AG04450 (cell line): ENCODE measurements around the gene ARHGAP22. TPM values are rescaled to one million over a fixed set of nuclear protein-coding genes. Genes with fewer than 3 reads are reported as not detected.
A peak's percentile ranks its signal among the peaks of the same experiment; 100 is the strongest.

Source experiments
- CTCF ChIA-PET: fragments of 300-600, 350-600 bp; formaldehyde crosslinking; extraction: SDS; loops from one replicate; lab custom pipeline; 2022; ENCODE audit warnings: antibody characterized with exemption, inconsistent platforms; lab: Charles Lee
- POLR2A ChIA-PET: fragments of 350-600 bp; formaldehyde crosslinking; extraction: SDS; loops from one replicate; lab custom pipeline; 2021; ENCODE audit warnings: antibody characterized with exemption, inconsistent platforms; lab: Yijun Ruan, JAX
- DNase-seq: peaks from one replicate; pipeline ENCODE4 v3.0.0-alpha.2; 2011; ENCODE audit warnings: low read depth, low spot score
- H3K27ac ChIP-seq: one replicate; pipeline ENCODE4 v1.5.1; 2012; ENCODE audit warnings: low read depth, low read length, control low read depth
- H3K27me3 ChIP-seq: one replicate; pipeline ENCODE4 v1.6.0; 2012; ENCODE audit warnings: low read length; ENCODE audit not compliant: control insufficient read depth, insufficient read depth
- H3K4me3 ChIP-seq: 2 replicates; pipeline ENCODE4 v1.5.1; 2011; ENCODE audit warnings: mild to moderate bottlenecking, low read depth, low read length, control low read depth
- H3K9me3 ChIP-seq: 2 replicates; pipeline ENCODE4 v1.5.1; 2012; ENCODE audit warnings: low read length; ENCODE audit not compliant: control insufficient read depth, insufficient read depth
- polyA plus RNA-seq: library from polyadenylated mRNA; depleted of rRNA; stranded (reverse); fragments of >200 nt; gene quantifications from 2 replicates; pipeline ENCODE4 v1.2.3, GENCODE V29; 2011
- TF ChIP-seq, protein P1 (sequence below): IDR thresholded peaks from 2 replicates; pipeline ENCODE4 v1.5.1; 2011; ENCODE audit warnings: low read depth, low read length, control low read depth, inconsistent platforms

The ARHGAP22 gene
- polyA plus RNA-seq, 1 experiment: 8.2 TPM

DNA sequence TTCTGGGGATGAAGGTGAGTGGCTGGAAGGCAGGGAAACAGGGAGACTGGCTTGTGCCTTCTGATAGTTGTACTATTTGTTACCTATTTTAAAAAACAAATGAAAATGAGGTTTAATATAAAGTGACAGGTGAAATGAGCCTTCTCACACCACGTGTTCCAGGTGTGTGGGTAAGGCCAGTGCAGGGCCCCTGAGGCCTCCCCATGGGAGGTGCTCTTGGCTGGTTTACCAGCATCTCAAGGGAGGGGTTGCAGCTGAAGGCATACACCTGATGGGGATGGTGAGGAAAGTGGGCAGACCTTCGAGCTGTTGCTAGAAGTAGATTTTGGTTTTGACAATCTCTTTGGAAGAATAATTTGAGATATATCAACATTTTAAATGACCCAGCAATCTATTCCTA lies 103.6 kb downstream of the ARHGAP22 start:
- H3K27ac ChIP-seq: no peak overlapping the region
- no peaks in the 10 kb centered on the region for H3K9me3 ChIP-seq
- ChIA-PET POLR2A (no interaction called here), CTCF (interaction anchor here (0.8 to 2.6 kb wide), 3 partner anchors 137 to 157 kb away, joined by 3 to 12 read pairs (median 4); no protein-coding TSS in a partner anchor)
- TF ChIP-seq, protein P1, sequence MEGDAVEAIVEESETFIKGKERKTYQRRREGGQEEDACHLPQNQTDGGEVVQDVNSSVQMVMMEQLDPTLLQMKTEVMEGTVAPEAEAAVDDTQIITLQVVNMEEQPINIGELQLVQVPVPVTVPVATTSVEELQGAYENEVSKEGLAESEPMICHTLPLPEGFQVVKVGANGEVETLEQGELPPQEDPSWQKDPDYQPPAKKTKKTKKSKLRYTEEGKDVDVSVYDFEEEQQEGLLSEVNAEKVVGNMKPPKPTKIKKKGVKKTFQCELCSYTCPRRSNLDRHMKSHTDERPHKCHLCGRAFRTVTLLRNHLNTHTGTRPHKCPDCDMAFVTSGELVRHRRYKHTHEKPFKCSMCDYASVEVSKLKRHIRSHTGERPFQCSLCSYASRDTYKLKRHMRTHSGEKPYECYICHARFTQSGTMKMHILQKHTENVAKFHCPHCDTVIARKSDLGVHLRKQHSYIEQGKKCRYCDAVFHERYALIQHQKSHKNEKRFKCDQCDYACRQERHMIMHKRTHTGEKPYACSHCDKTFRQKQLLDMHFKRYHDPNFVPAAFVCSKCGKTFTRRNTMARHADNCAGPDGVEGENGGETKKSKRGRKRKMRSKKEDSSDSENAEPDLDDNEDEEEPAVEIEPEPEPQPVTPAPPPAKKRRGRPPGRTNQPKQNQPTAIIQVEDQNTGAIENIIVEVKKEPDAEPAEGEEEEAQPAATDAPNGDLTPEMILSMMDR: no peak
- DNase-seq: no peak
- H3K4me3 ChIP-seq: no peak overlapping the region
- H3K27me3 ChIP-seq: no peaks in the 10 kb centered on the region

DNA sequence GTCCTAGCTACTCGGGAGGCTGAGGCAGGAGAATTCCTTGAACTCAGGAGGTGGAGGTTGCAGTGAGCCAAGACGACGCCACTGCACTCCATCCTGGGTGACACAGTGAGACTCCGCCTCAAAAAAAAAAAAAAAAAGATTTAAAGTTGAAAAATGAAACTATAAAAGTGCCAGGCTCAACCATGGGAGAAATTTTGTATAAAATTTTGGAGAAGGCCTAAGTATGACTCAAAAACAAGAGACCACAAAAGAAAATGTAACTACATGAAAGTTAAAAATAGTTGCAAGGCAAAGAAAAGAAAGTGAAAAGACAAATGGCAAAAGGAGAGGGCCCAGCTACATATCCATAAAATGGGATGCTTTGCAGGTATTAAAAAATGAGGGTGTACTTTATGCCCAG lies 104.1 kb downstream of the ARHGAP22 start:
- Histone ChIP-seq H3K27me3 (no peaks in the 10 kb centered on the region), H3K4me3 (no peak overlapping the region), H3K9me3 (no peaks in the 10 kb centered on the region), H3K27ac (no peak overlapping the region)
- DNase-seq: no peak
- TF ChIP-seq, protein P1: no peak
- CTCF ChIA-PET: interaction anchor here (0.5 to 2.6 kb wide), 2 partner anchors 155 to 1505 kb away, joined by 5 to 12 read pairs; no protein-coding TSS in a partner anchor
- POLR2A ChIA-PET: no interaction called here

DNA sequence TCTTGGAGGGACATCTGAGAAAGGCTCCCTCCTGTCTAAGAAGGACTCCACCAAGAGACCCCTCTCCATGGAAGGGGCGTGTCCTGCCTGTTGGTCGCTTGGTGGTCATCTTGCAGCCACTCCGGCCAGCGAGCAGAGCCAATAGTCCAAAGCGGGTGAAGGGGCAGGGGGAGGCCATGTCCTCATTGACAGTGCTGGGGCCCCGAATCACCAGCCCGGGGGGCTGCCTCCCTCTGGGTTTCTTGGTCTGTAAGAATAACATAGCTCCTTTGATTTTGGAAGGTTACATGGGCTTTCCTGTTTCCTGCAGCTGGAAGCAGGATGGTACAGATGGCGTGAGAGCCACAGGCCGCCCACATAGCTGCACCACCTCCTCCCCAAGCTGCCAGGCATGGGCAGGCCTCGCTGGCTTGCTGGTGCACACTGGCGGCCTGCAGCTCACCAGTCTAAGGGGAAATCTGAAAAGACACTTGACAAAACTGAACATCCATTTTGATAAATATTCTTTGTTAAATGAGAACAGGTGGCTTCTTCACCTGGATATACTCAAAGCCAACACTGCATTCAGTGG lies 105.8 kb downstream of the ARHGAP22 start:
- Histone ChIP-seq H3K27me3 (no peaks in the 10 kb centered on the region), H3K4me3 (no peak overlapping the region), H3K9me3 (no peaks in the 10 kb centered on the region), H3K27ac (no peak overlapping the region)
- TF ChIP-seq, protein P1: no peak
- POLR2A ChIA-PET: interaction anchor here (0.6 kb wide), 1 partner anchor 150 kb away, joined by 3 read pairs; no protein-coding TSS in a partner anchor
- CTCF ChIA-PET: interaction anchor here (1.4 kb wide), 1 partner anchor 157 kb away, joined by 4 read pairs; no protein-coding TSS in a partner anchor
- DNase-seq: no peak

DNA sequence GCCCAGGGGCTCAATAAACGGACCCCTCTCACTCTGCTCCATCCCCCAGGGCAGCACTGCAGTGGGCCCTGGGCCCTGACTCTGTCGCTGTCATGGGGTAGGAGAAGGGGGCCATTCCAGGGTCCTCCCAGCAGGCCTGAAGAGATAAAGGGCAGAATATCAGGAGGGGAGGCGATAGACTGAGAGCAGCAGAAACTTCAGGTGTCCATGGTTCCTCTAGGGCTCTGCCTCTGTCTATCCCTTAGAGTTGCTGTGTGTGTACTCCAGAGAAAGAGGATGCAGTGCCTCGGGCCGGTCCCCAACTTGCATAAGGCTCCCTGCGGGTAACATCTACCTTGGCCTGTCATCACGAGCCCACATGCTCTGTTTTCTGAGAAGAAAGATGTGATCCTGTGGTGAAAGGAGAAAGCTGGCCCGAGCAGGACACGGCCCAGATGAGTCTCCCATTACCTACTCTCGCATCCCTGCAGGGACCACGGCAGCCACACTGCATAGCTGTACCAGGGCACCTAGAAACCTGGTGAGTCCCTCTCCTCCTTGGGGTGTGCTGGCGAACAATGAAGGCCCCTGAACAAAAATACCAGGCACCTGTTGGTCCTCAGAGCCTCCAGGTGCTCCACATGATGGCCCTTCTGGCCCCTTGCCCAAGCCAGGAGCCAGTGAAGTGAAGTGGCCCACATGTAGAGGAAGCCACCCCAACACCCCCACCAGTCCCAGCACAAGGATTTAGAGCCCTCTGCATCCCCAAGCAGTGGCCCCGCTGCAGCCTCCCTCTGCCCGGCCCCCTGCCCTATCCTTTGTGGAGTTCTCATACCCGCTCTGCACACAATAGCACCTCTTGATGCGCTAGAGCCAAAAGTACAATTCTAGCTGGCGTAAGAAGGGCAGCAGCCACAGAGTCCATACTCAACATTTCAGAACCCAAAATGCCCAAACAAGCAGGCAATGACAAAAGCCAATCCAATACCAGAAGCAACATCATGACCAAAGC lies 106.8 kb downstream of the ARHGAP22 start:
- CTCF ChIA-PET: interaction anchor here (1.4 to 2.5 kb wide), 2 partner anchors 158 to 159 kb away, joined by 4 to 8 read pairs; no protein-coding TSS in a partner anchor
- Histone ChIP-seq H3K9me3 (no peaks in the 10 kb centered on the region), H3K27me3 (no peaks in the 10 kb centered on the region), H3K27ac (peak overlapping the region; percentile 78), H3K4me3 (no peak overlapping the region)
- TF ChIP-seq, protein P1: no peak
- no peak for DNase-seq
- POLR2A ChIA-PET: no interaction called here
